ENCODE results near the gene CAV1. TPM values are rescaled to one million over a fixed set of nuclear protein-coding genes. Genes with fewer than 3 reads are reported as not detected.

CAV1 gene
- total RNA-seq, 3 donors from 2014 or later (not counting 1 experiment from before 2014, with no cell fraction given): not detected

DNA sequence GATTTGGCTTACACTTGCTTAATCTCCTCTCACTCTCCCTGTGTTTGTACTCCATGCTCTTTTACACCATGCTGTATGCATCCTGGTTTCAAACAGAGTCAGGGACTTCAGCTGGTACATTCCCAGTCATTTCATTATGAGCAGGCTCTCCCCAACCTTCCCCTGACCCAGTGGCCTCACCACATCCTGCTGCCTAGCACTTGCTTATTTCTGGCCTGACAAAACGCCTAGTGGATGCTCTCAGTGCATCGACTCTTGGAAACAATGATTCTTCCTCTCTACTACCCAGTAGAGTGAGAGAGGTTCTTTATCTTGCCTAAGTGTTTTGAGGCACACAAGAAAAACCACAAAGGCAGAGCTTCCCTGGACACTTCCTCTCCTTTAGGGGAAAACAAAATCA lies 63.4 kb downstream of the CAV1 start:
- DNase-seq: no peak
- TF ChIP-seq, protein P1, sequence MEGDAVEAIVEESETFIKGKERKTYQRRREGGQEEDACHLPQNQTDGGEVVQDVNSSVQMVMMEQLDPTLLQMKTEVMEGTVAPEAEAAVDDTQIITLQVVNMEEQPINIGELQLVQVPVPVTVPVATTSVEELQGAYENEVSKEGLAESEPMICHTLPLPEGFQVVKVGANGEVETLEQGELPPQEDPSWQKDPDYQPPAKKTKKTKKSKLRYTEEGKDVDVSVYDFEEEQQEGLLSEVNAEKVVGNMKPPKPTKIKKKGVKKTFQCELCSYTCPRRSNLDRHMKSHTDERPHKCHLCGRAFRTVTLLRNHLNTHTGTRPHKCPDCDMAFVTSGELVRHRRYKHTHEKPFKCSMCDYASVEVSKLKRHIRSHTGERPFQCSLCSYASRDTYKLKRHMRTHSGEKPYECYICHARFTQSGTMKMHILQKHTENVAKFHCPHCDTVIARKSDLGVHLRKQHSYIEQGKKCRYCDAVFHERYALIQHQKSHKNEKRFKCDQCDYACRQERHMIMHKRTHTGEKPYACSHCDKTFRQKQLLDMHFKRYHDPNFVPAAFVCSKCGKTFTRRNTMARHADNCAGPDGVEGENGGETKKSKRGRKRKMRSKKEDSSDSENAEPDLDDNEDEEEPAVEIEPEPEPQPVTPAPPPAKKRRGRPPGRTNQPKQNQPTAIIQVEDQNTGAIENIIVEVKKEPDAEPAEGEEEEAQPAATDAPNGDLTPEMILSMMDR (IDR thresholded peaks at IDR 0.05): no peak
- H3K4me3 Mint-ChIP-seq: no peak overlapping the region
- no peaks in the 10 kb centered on the region for H3K36me3 Mint-ChIP-seq
- Histone ChIP-seq H3K27me3 (ENCODE audit: control insufficient read depth, insufficient read depth, low read length) (peaks cover 7% of the 10 kb centered on the region), H3K36me3 (ENCODE audit: control insufficient read depth, insufficient read depth, low read length) (no peaks in the 10 kb centered on the region), H3K27ac (ENCODE audit: low read length) (no peak overlapping the region), H3K4me1 (ENCODE audit: control insufficient read depth, insufficient read depth, low read length) (peaks cover 7% of the 10 kb centered on the region), H3K9me3 (ENCODE audit: control insufficient read depth, insufficient read depth, low read length) (no peaks in the 10 kb centered on the region), H3K4me3 (ENCODE audit: low read length) (no peak overlapping the region)
- no peaks in the 10 kb centered on the region for H3K9me3 Mint-ChIP-seq
- 0% methylated on average over 1 of the region's 2 CpGs for WGBS (ENCODE audit: insufficient coverage)
- no peak overlapping the region for H3K27ac Mint-ChIP-seq
- peaks cover 16 to 35% of the 10 kb centered on the region in 2 donors for H3K27me3 Mint-ChIP-seq (ENCODE audit: low read depth in 2 of 2)
- intact Hi-C loops (cut with micrococcal nuclease): no loop called here
- peak in 2 of 3 donors; percentile 49 to 50 for ATAC-seq
- H3K4me1 Mint-ChIP-seq: peaks cover 22 to 26% of the 10 kb centered on the region in 2 donors

DNA sequence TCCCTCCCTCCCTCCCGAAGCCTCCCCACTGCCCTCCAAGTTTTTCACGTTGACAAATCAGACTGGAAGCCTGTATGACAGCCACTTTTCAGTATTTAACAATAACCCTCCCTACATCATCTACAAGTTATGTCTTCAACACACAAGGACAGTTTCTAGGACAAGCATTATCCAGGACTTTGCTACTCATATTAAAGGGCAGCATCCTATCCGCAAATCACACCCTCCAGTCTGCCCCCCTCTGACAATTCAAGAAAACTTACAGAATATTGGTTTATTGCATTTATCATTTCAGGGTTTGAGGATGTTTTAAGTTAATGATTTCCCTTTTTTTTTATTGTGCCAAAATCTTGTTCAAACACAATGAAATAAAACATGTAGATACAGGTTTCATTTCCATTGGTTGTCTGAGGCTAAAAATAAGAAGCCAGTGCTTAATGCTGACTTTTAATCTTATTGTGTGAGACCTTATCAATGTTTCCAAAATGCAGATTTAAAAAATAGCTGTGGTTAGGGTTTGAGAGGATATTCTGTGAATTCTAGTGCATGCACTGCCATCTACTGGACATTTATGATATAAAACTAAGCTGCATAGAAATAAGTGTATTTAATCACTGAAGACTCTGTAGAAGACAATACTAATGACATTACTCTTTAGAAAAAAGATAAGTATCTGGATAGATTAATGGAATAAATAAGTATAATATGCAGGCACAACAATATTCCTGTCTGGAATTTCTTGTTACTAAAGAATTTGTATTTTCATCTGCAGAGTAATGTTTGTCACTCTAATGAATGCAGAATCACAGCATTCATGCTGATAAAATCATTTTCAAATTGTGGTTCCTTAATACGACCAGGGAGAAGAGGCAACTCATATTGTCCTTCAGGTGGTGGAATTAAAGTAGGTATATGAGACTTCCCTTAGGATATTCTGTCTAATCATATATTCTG lies 64.1 kb downstream of the CAV1 start:
- no peak overlapping the region for H3K27ac Mint-ChIP-seq
- 32% methylated on average over 3 of the region's 4 CpGs for WGBS (ENCODE audit: insufficient coverage)
- intact Hi-C loops (cut with micrococcal nuclease): loop anchor here (1.0 kb wide), 2 partner anchors 331 to 416 kb away; no protein-coding TSS in a partner anchor
- Histone ChIP-seq H3K4me3 (ENCODE audit: low read length) (no peak overlapping the region), H3K36me3 (ENCODE audit: control insufficient read depth, insufficient read depth, low read length) (no peaks in the 10 kb centered on the region), H3K27ac (ENCODE audit: low read length) (no peak overlapping the region), H3K9me3 (ENCODE audit: control insufficient read depth, insufficient read depth, low read length) (no peaks in the 10 kb centered on the region), H3K4me1 (ENCODE audit: control insufficient read depth, insufficient read depth, low read length) (peaks cover 7% of the 10 kb centered on the region), H3K27me3 (ENCODE audit: control insufficient read depth, insufficient read depth, low read length) (peaks cover 7% of the 10 kb centered on the region)
- peaks cover 18 to 22% of the 10 kb centered on the region in 2 donors for H3K4me1 Mint-ChIP-seq
- no peaks in the 10 kb centered on the region for H3K36me3 Mint-ChIP-seq
- TF ChIP-seq, protein P1 (IDR thresholded peaks at IDR 0.05): peak; percentile 88
- peaks cover 19 to 39% of the 10 kb centered on the region in 2 donors for H3K27me3 Mint-ChIP-seq (ENCODE audit: low read depth in 2 of 2)
- no peaks in the 10 kb centered on the region for H3K9me3 Mint-ChIP-seq
- ATAC-seq (peak; percentile 53 to 66 (median 57)), DNase-seq (peak in 1 of 2 donors; percentile 67)
- H3K4me3 Mint-ChIP-seq: no peak overlapping the region

DNA sequence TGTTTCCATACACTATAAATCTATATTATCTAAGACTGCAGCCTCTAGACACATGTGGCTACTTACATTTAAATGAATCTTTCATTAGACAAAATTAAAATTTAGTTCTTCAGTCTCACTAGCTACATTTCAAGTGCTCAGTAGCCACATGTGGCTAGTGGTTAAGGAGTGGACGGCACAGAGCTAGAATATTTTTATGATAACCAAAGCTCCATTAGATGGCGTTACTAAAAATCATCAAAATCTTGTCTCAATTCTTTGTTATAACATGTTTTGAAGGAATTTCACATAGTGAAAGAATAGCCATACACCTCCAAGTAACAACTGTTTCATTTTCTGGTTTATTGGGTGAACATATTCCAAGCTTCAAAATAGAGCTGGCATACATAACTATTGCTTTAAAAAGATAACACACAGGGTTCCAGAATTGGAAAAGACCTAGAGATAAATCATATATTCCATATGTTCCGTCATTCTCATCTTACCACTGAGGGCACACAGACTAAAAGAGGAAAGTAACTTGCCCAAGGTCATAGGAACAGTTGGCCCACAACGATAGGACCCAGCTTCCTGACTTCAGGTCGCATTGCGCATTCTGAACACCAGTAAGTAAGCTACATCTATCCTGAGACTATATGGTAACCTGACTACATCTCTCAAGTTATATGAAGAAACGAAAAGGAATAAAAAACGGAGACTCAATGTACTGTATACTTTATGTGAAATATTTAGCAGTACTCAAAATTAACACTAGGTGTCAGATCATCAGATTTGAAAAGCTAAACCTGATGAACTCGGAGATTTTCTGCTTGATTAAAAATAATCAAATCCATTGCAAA lies 66.6 kb downstream of the CAV1 start:
- TF ChIP-seq, protein P1 (IDR thresholded peaks at IDR 0.05): peak; percentile 64
- H3K27ac Mint-ChIP-seq: no peak overlapping the region
- peaks cover 7% of the 10 kb centered on the region for H3K4me1 ChIP-seq (ENCODE audit: control insufficient read depth, insufficient read depth, low read length)
- H3K27ac ChIP-seq (ENCODE audit: low read length): no peak overlapping the region
- H3K36me3 ChIP-seq (ENCODE audit: control insufficient read depth, insufficient read depth, low read length): no peaks in the 10 kb centered on the region
- no peak overlapping the region for H3K4me3 Mint-ChIP-seq
- no peaks in the 10 kb centered on the region for H3K36me3 Mint-ChIP-seq
- peak in 1 of 2 donors; percentile 30 for DNase-seq
- ATAC-seq: peak in 2 of 3 donors; percentile 31 to 49
- intact Hi-C loops (cut with micrococcal nuclease): loop anchor here (10.0 kb wide), 1 partner anchor 213 kb away; no protein-coding TSS in a partner anchor
- H3K4me1 Mint-ChIP-seq: peaks cover 18 to 22% of the 10 kb centered on the region in 2 donors
- peaks cover 7% of the 10 kb centered on the region for H3K27me3 ChIP-seq (ENCODE audit: control insufficient read depth, insufficient read depth, low read length)
- no peak overlapping the region for H3K4me3 ChIP-seq (ENCODE audit: low read length)
- H3K9me3 Mint-ChIP-seq: no peaks in the 10 kb centered on the region
- peaks cover 26 to 53% of the 10 kb centered on the region in 2 donors for H3K27me3 Mint-ChIP-seq (ENCODE audit: low read depth in 2 of 2)
- no peaks in the 10 kb centered on the region for H3K9me3 ChIP-seq (ENCODE audit: control insufficient read depth, insufficient read depth, low read length)
- WGBS (ENCODE audit: insufficient coverage): 11% methylated on average over 4 of the region's 9 CpGs

Measured in natural killer cell (primary cell).